Thoracic aorta endothelial cell (primary cell): Measurements from ENCODE around the gene RPL6. TPM values are rescaled to one million over a fixed set of nuclear protein-coding genes. Genes with fewer than 3 reads are reported as not detected.

Experiments used
- total RNA-seq: library from RNA; depleted of rRNA; stranded (reverse); fragments of >200 nt; gene quantifications from 2 replicates; pipeline ENCODE4 v1.2.3, GENCODE V29; 2012

RPL6 gene
- 1,431 and 1,516 TPM in 2 replicates for total RNA-seq

DNA sequence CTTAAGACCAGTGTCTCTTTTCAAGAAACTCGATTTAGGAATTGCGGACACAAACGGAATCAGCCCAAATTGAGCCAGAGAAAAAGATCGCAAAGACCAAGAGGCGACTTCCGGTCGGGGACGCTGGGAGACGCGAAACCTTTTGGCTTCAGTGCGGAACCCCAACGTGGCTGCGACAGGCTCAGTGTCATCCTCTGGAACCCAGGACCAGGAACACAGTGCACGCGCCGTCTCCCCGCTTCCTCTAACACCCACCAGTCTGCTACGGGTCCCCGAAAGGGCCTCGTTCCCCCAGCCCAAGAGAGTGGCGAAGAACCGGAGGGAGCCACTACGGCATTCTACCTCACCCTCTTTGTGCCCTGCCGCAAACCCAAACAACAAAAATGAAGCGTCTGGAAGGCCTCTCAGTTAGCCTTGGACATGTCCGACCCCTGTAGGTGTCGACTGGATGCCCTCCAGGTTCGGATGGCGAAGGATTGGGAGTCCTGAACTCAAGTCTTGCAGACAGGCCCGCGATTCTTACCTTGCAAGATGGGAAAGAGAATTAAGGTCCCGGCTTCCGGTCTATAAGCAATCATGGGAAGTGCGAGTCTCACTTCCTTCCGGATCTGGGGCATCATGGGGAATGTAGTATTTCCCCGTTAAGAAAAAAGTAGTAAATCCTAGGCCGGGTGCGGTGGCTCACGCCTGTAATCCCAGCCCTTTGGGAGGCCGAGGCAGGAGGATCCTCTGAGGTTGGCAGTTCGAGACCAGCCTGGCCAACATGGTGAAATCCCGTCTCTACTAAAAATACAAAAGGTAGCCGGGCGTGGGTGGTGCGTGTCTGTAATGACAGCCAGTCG is at the start of gene RPL6:
RPL6 (minus strand) TSS at position 542 of the 842 bp plus-strand sequence. CDS start 949 bp downstream, outside the sequence.

GRCh38 chr12:112418608-112419296 is 9.3 kb upstream of the RPL6 start, which contains the start of gene PTPN11:
Gene PTPN11 (plus strand): TSS chr12:112418947. CDS start chr12:112419112, 165 bp downstream.

DNA sequence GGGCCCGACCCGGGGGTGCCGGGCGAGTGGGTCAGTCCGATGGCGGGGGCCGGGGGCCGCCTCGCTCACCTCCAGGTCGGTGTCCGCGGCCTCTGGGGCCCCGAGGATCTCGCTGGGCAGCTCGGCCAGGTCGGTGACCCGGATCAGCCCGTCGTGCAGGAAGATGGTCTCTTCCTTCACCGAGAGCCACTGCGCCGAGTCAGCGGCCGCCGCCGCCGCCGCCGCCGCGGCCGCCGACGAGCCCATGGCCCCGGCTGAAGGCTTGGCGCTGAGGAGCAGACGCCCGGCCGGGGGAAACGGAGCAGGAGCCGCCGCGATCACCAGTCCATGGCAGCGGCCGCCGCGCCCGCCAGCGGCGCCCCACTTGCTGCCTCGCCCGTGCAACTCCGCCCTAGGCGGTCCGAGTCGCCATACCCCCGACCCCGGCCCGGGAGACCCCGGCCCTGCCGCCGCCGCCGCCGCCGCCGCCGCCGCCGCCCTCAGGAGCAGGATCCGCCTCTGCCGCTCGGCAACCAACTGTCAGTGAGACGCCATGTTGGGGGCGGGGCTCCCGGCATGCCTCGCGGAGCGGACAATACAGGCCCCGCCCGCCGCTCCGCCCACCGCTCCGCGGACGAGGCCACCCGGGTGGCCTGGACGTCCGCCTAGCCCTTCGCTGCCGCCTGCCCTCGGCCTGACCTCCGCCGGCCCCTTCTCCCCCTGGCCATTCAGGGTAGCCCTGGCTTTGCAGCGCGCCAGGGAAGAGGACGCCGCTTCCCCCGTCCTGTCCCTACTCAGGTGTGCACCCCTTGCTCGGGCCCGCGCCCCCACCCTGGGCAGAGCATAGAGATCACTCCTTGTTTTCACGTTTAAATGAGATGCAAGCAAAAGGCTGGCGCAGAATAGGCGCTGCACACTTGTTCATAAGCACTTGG is 27.3 kb downstream of the RPL6 start, which contains the start of gene HECTD4:
HECTD4 (minus strand) TSS at position 549 of the 914 bp plus-strand sequence; CDS start at position 246, 303 bp downstream.

Other genes with a start within 250 kb of the RPL6 start
- 35.9 and 38.0 TPM in 2 replicates for gene HECTD4, start 27.2 kb downstream of the RPL6 start, total RNA-seq
- 153 and 161 TPM in 2 replicates for gene PTPN11, start 9.3 kb upstream of the RPL6 start, total RNA-seq